NCI-H187 treated with DMSO at 0.1 percent for 48 hours (cell line): ENCODE results near the gene PCCA.
"Not testable (repeated sequence)": the region's sequence is repeated elsewhere in the genome, so short reads cannot be mapped to it uniquely, and the experiment has no call there.

Source experiments
- DNase-seq: peaks from one replicate; lab custom pipeline; 2025; lab: John Stamatoyannopoulos, UW

The PCCA gene

GRCh38 chr13:100544866-100545683 lies 456.2 kb downstream of the PCCA start:
- DNase-seq = no peak

- DNase-seq = no peak
Observed at GRCh38 chr13:100545684-100546061, 456.8 kb downstream of the PCCA start.

GRCh38 chr13:100546713-100547405 lies 458.0 kb downstream of the PCCA start:
- DNase-seq = no peak

- no peak for DNase-seq
Observed at GRCh38 chr13:100547791-100548201, 458.9 kb downstream of the PCCA start.

- no peak for DNase-seq
Observed at GRCh38 chr13:100549316-100549715, 460.4 kb downstream of the PCCA start.

GRCh38 chr13:100552755-100553154 lies 463.9 kb downstream of the PCCA start:
- no peak for DNase-seq

GRCh38 chr13:100559886-100560285 lies 471.0 kb downstream of the PCCA start:
- no peak for DNase-seq

GRCh38 chr13:100560498-100561157 lies 471.7 kb downstream of the PCCA start:
- DNase-seq = no peak

GRCh38 chr13:100561158-100561499 lies 472.2 kb downstream of the PCCA start:
- no peak for DNase-seq

GRCh38 chr13:100561599-100562204 lies 472.8 kb downstream of the PCCA start:
- DNase-seq = no peak

GRCh38 chr13:100563779-100564178 lies 474.9 kb downstream of the PCCA start:
- no peak for DNase-seq

- no peak for DNase-seq
Observed at GRCh38 chr13:100564444-100565223, 475.7 kb downstream of the PCCA start.

- DNase-seq = no peak
Observed at GRCh38 chr13:100565286-100565685, 476.4 kb downstream of the PCCA start.

GRCh38 chr13:100566543-100566942 lies 477.6 kb downstream of the PCCA start:
- no peak for DNase-seq

GRCh38 chr13:100573121-100573520 lies 484.2 kb downstream of the PCCA start:
- peak; percentile 76 for DNase-seq

GRCh38 chr13:100577239-100577638 lies 488.3 kb downstream of the PCCA start:
- DNase-seq = not testable (repeated sequence)
